Activated T-cell treated with anti-CD3 and anti-CD28 coated beads for 4 hours (primary cell): ENCODE results near the gene DND1.
"Not testable (repeated sequence)": the region's sequence is repeated elsewhere in the genome, so short reads cannot be mapped to it uniquely, and the experiment has no call there.

Experiments
- DNase-seq: peaks from one replicate; pipeline ENCODE4 v3.0.0-alpha.2; 2020

The DND1 gene

GRCh38 chr5:140671472-140672125 lies 1.8 kb downstream of the DND1 start:
- no peak for DNase-seq

GRCh38 chr5:140671035-140671434 lies 2.3 kb downstream of the DND1 start:
- not testable (repeated sequence) for DNase-seq

GRCh38 chr5:140664359-140665119 lies 8.8 kb downstream of the DND1 start, which contains the start of gene WDR55:
Gene WDR55 (plus strand): TSS chr5:140664904. CDS start chr5:140664913, 9 bp downstream.
- DNase-seq: peak; percentile 94

- DNase-seq: no peak
Measured at GRCh38 chr5:140664030-140664358, 9.4 kb downstream of the DND1 start.

- not testable (repeated sequence) for DNase-seq
Measured at GRCh38 chr5:140660371-140660770, 13.0 kb downstream of the DND1 start.

GRCh38 chr5:140658870-140659269 lies 14.5 kb downstream of the DND1 start:
- no peak for DNase-seq

GRCh38 chr5:140647042-140647419 lies 26.3 kb downstream of the DND1 start:
- no peak for DNase-seq

- DNase-seq: no peak
Measured at GRCh38 chr5:140642718-140643117, 30.7 kb downstream of the DND1 start.

GRCh38 chr5:140641716-140642115 lies 31.7 kb downstream of the DND1 start:
- no peak for DNase-seq

- peak; percentile 96 for DNase-seq
Measured at GRCh38 chr5:140639148-140639981, 34.0 kb downstream of the DND1 start, which contains the start of gene TMCO6. Gene TMCO6 (plus strand): TSS chr5:140639451. CDS start chr5:140639528, 77 bp downstream.

- not testable (repeated sequence) for DNase-seq
Measured at GRCh38 chr5:140638898-140639147, 34.6 kb downstream of the DND1 start.

- no peak for DNase-seq
Measured at GRCh38 chr5:140637371-140638100, 35.8 kb downstream of the DND1 start.

- DNase-seq: no peak
Measured at GRCh38 chr5:140635291-140636257, 37.8 kb downstream of the DND1 start.

GRCh38 chr5:140634103-140634502 lies 39.3 kb downstream of the DND1 start:
- no peak for DNase-seq

GRCh38 chr5:140633501-140633900 lies 39.9 kb downstream of the DND1 start:
- no peak for DNase-seq

GRCh38 chr5:140633021-140633471 lies 40.3 kb downstream of the DND1 start, which contains the start of gene CD14:
Gene CD14 (minus strand): TSS chr5:140633175. CDS start chr5:140633071, 104 bp downstream.
- no peak for DNase-seq

GRCh38 chr5:140632366-140633020 lies 40.9 kb downstream of the DND1 start:
- DNase-seq: peak; percentile 42

- DNase-seq: no peak
Measured at GRCh38 chr5:140631831-140632365, 41.5 kb downstream of the DND1 start.

GRCh38 chr5:140631036-140631417 lies 42.3 kb downstream of the DND1 start:
- no peak for DNase-seq

GRCh38 chr5:140630292-140631035 lies 42.9 kb downstream of the DND1 start:
- no peak for DNase-seq
